Prostate gland (tissue), 2 donors: ENCODE data around the gene PPP5C. TPM values are rescaled to one million over a fixed set of nuclear protein-coding genes. Genes with fewer than 3 reads are reported as not detected.
"Not testable (repeated sequence)": the region's sequence is repeated elsewhere in the genome, so short reads cannot be mapped to it uniquely, and the experiment has no call there.

Experiments
- DNase-seq: peaks from one replicate; pipeline ENCODE4 v3.0.0-alpha.2; 2019; ENCODE audit warnings: low spot score
- H3K27ac ChIP-seq, 2 donors: fragments of 200-600 bp; sonication (generic); 2 replicates each; pipeline ENCODE4 v1.5.1; 2017 to 2019
- H3K27me3 ChIP-seq: fragments of 200-600 bp; sonication (generic); replicated peaks from 2 replicates; pipeline ENCODE4 v1.5.1; 2019; ENCODE audit not compliant: insufficient read depth
- H3K36me3 ChIP-seq, 2 donors: fragments of 200-600 bp; sonication (generic); 1 replicate in 1 of 2; 2 replicates in 1 of 2; pipeline versions ENCODE4 v1.5.1 to v1.8.1; 2017 to 2019
- H3K4me1 ChIP-seq: fragments of 200-600 bp; sonication (generic); replicated peaks from 2 replicates; pipeline ENCODE4 v1.5.1; 2019
- H3K4me3 ChIP-seq, 2 donors: fragments of 200-600 bp; sonication (generic); 2 replicates each; pipeline ENCODE4 v1.5.1; 2017 to 2019
- H3K9me3 ChIP-seq: fragments of 200-600 bp; sonication (generic); 2 replicates; pipeline ENCODE4 v1.5.1; 2017
- POLR2A ChIP-seq: fragments of 450-650 bp; IDR thresholded peaks from one replicate; pipeline ENCODE4 v1.6.1; 2016; ENCODE audit warnings: antibody characterized with exemption, mild to moderate bottlenecking
- POLR2AphosphoS5 ChIP-seq: sonication (generic); formaldehyde crosslinking; IDR thresholded peaks from one replicate; pipeline ENCODE4 v1.6.1; 2017; ENCODE audit warnings: antibody characterized with exemption
- WGBS: methylation state at CpG from one replicate; pipeline ENCODE4 v1.1.5; 2018; 5-methylcytosine and 5-hydroxymethylcytosine counted together
- intact Hi-C: fragments of 100-400 bp; cut with DNase I; formaldehyde crosslinking; loops from one replicate; pipeline ENCODE4 v1.14.2; 2022
- small RNA-seq, 2 donors: library from RNA; depleted of rRNA; stranded (forward); fragments of <200 nt; gene quantifications; one replicate each; pipeline ENCODE3, GENCODE V24; 2016
- total RNA-seq, 2 donors: library from RNA; depleted of rRNA; stranded (reverse); fragments of >200 nt; gene quantifications; one replicate each; pipeline ENCODE4 v1.1.0, GENCODE V29; 2016
- TF ChIP-seq, protein P1 (sequence below), 4 experiments: fragments of 200-600 bp in 2 of 4; fragments of 450-650 bp in 2 of 4; sonication (generic) in 2 of 4; IDR thresholded peaks; 1 replicate in 3 of 4; 2 replicates in 1 of 4; pipeline ENCODE4 v1.5.1; 2016 to 2019; ENCODE audit warnings: antibody characterized with exemption in 4 of 4, mild to moderate bottlenecking in 2 of 4, moderate library complexity in 2 of 4

PPP5C gene
- total RNA-seq, 2 donors from 2014 or later = 81.4 to 84.3 TPM

- TF ChIP-seq, protein P1, sequence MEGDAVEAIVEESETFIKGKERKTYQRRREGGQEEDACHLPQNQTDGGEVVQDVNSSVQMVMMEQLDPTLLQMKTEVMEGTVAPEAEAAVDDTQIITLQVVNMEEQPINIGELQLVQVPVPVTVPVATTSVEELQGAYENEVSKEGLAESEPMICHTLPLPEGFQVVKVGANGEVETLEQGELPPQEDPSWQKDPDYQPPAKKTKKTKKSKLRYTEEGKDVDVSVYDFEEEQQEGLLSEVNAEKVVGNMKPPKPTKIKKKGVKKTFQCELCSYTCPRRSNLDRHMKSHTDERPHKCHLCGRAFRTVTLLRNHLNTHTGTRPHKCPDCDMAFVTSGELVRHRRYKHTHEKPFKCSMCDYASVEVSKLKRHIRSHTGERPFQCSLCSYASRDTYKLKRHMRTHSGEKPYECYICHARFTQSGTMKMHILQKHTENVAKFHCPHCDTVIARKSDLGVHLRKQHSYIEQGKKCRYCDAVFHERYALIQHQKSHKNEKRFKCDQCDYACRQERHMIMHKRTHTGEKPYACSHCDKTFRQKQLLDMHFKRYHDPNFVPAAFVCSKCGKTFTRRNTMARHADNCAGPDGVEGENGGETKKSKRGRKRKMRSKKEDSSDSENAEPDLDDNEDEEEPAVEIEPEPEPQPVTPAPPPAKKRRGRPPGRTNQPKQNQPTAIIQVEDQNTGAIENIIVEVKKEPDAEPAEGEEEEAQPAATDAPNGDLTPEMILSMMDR (IDR thresholded peaks at IDR 0.05) = no peak
- no peak for TF ChIP-seq POLR2AphosphoS5
- TF ChIP-seq POLR2A = no peak
- WGBS = 64% methylated on average over 10 of the region's 10 CpGs
- Histone ChIP-seq H3K9me3 (no peaks in the 10 kb centered on the region), H3K27me3 (no peaks in the 10 kb centered on the region), H3K4me3 (no peak overlapping the region), H3K27ac (no peak overlapping the region), H3K36me3 (no peaks in the 10 kb centered on the region), H3K4me1 (no peaks in the 10 kb centered on the region)
- intact Hi-C loops = no loop called here
- no peak for DNase-seq
Observed at GRCh38 chr19:46431824-46432223, 84.9 kb downstream of the PPP5C start.

DNA sequence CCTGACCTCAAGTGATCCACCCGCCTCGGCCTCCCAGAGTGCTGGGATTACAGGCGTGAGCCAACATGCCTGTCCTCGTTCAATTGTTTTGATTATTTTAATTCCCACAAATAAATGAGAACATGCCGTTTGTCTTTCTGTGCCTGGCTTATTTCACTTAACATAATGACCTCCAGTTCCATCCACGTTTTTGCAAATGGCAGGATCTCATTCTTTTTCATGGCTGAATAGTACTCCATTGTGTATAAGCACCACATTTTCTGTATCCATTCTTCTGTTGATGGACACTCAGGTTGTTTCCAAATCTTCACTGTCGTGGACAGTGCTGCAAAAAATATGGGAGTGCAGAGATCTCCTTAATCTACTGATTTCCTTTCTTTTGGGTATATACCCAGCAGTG, 86.6 kb downstream of the PPP5C start:
- DNase-seq, H3K9me3 ChIP-seq, H3K27ac ChIP-seq, H3K27me3 ChIP-seq, H3K4me1 ChIP-seq, H3K4me3 ChIP-seq, intact Hi-C loops, H3K36me3 ChIP-seq: not testable (repeated sequence)
- 69% methylated on average over 7 of the region's 7 CpGs for WGBS

GRCh38 chr19:46435009-46435408, 88.1 kb downstream of the PPP5C start:
- H3K4me3 ChIP-seq = no peak overlapping the region
- TF ChIP-seq POLR2A (no peak), POLR2AphosphoS5 (no peak)
- TF ChIP-seq, protein P1 (IDR thresholded peaks at IDR 0.05) = no peak
- intact Hi-C loops = no loop called here
- H3K27me3 ChIP-seq = no peaks in the 10 kb centered on the region
- WGBS = 53% methylated on average over 6 of the region's 6 CpGs
- H3K4me1 ChIP-seq = no peaks in the 10 kb centered on the region
- no peaks in the 10 kb centered on the region for H3K9me3 ChIP-seq
- DNase-seq = no peak
- no peaks in the 10 kb centered on the region for H3K36me3 ChIP-seq
- H3K27ac ChIP-seq = no peak overlapping the region

DNA sequence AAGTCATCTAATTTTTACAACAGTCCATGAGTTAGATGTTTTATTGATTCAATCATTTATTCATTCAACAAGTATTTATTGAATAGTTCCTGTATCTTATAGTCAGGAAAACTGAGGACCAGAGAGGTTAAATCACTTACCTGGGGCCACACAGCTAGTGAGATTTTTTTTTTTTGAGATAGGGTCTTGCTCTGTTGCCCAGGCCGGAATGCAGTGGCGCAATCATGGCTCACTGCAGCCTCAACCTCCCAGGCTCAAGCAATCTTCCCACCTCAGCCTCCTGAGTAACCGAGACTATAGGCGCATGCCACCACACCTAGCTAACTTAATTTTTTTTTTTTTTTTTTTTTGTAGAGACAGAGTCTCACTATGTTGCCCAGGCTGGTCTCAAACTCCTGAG, 88.8 kb downstream of the PPP5C start:
- H3K27ac ChIP-seq, H3K9me3 ChIP-seq, H3K4me1 ChIP-seq, H3K36me3 ChIP-seq, H3K27me3 ChIP-seq, DNase-seq, intact Hi-C loops, H3K4me3 ChIP-seq: not testable (repeated sequence)
- 96% methylated on average over 4 of the region's 4 CpGs for WGBS

Small RNA genes within 50 kb of the gene (small RNA-seq; reads per million reads assigned to genes)
- 0 reads per million in 2 donors for gene RNU6-924P

Other genes starting within 250 kb of the PPP5C start
- gene IGFL3, start 222.4 kb upstream of the PPP5C start, total RNA-seq = not detected
- 1 to 10 TPM in 1 of 2 donors, not detected in 1; 2.7 TPM for gene IGFL2, start 198.8 kb upstream of the PPP5C start, total RNA-seq
- 1 to 10 TPM in 1 of 2 donors, not detected in 1; 4.8 TPM for gene IGFL1, start 117.3 kb upstream of the PPP5C start, total RNA-seq
- 10 to 100 TPM; 42.8 to 97.6 TPM for gene HIF3A, start 50.0 kb upstream of the PPP5C start, total RNA-seq
- 10 to 100 TPM; 20.4 to 32.7 TPM for gene CCDC8, start 66.5 kb downstream of the PPP5C start, total RNA-seq
- 1 to 10 TPM in 1 of 2 donors, not detected in 1; 1.6 TPM for gene PNMA8C, start 81.8 kb downstream of the PPP5C start, total RNA-seq
- 10 to 100 TPM; 17.0 to 26.5 TPM for gene PNMA8A, start 124.5 kb downstream of the PPP5C start, total RNA-seq
- gene PNMA8B, start 148.8 kb downstream of the PPP5C start, total RNA-seq = 1 to 10 TPM in 1 of 2 donors, under 1 TPM in 1; 0.96 to 3.1 TPM